ENCODE measurements around the gene PRKACA. TPM values are rescaled to one million over a fixed set of nuclear protein-coding genes. Genes with fewer than 3 reads are reported as not detected.

The PRKACA gene
- total RNA-seq, 1 donor from 2014 or later: 79.6 TPM

DNA sequence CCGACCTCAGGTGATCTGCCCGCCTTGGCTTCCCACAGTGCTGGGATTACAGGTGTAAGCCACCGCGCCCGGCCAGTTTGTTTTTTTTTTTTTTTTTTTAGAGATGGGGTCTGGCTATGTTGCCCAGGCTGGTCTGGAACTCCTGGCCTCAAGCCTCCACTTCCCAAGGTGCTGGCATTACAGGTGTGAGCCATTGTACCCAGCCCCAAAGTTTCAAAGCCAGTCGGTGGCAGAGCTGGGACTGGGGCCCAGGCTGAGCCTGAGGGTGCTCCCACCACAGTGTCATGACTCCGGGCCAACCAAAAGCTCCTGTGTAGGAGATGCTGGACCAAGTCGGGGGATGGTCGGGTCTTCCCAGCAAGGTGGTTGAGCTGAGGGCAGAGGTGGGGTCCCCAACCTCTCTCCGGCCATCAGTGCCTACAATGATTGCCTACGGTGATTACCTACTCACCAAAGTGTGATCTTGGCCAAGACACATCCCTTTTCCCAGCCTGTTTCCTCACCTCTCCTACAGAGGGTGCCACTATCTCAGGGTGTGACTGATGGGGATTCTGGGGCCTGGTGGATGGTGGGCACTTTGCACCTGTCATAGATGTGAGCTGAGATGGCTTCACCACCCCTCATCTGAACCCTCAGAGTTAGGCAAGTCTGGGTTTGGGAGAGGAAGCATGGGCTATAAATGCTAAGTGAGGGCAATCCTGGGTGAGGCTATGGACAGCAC is 21.1 kb downstream of the PRKACA start:
- DNase-seq (ENCODE audit: extremely low read depth, low read depth, low spot score): no peak

DNA sequence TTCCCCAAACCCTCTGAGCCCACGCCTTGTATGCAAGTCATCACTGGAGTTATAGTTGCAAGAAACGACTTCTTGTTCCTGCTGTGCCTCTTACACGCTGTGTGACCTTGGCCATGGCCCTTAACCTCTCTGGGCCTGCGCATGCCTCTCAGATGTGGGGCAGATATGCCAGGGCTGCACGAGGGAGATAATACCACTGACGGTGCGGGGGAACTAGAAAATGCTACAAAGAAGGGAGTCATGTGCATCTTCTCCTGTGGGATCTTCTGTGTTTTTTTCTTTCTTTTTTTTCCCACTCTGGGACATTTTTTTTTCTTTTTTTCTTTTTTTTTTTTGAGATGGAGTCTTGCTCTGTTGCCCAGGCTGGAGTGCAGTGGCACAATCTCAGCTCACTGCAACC is 22.7 kb downstream of the PRKACA start:
- DNase-seq (ENCODE audit: extremely low read depth, low read depth, low spot score): no peak

DNA sequence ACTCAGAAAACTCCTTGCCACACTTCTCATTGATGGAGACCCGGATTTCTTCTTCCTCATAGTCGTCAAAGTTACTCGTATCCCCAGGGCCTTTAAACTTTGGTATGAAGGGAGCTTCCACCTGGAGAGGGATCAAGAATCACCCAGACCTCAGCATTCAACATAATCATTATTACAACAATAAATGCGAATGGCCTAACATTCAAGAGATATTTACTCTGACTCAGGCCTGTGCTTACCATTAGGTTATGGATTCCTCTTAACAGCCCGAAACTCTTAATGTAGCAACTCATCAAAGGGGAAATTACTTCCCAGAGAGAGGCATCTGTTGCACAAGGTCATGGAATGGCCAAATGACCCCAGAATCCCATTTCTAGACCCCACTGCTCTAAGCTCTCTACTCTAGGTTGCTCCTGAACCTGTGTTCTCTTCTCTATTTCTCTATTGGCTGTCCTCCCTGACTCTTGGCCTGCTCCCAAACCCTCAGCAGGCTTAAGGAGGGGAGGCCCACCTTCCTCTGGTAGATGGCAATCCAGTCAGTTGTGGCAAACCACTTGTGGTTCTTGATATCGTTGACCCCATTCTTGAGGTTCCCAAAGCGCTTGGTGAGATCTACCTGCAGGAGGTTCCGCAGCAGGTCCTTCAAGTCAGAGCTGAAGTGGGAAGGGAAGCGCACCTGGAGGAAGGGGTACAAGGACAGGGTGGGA is 24.3 kb downstream of the PRKACA start:
- DNase-seq (ENCODE audit: extremely low read depth, low read depth, low spot score): no peak

DNA sequence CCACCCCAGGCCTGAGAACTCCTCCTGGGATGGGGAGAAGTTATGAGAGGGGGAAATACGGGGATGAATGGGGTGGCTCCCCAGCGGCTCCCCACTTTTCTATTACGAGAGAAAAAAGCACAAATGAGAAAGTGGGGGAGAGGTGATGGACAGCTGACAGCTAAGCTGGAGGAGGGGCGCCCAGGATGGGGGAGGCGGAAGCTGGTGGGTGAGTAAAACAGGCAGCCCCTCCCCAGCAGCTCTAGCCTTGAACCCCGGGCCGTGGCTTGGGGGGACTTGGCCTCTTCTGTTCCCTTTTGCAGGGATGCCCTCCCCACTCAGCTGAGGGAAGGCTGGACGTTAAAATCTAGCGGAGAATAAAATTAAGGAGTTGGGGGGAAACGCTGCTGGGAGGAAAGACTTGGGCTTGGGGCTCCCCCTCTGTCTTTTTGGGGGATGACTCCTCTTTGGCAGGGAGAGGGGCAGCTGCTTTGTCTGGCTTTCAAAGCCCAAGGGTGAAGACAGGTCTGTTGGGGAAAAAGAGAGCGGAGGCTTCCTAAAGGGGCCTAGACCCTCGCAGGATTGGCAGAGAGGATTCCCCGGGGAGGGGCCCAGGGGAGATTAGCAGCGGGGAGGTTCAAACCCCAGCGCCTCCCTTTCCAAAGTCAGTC is 25.6 kb downstream of the PRKACA start:
- DNase-seq (ENCODE audit: extremely low read depth, low read depth, low spot score): no peak

DNA sequence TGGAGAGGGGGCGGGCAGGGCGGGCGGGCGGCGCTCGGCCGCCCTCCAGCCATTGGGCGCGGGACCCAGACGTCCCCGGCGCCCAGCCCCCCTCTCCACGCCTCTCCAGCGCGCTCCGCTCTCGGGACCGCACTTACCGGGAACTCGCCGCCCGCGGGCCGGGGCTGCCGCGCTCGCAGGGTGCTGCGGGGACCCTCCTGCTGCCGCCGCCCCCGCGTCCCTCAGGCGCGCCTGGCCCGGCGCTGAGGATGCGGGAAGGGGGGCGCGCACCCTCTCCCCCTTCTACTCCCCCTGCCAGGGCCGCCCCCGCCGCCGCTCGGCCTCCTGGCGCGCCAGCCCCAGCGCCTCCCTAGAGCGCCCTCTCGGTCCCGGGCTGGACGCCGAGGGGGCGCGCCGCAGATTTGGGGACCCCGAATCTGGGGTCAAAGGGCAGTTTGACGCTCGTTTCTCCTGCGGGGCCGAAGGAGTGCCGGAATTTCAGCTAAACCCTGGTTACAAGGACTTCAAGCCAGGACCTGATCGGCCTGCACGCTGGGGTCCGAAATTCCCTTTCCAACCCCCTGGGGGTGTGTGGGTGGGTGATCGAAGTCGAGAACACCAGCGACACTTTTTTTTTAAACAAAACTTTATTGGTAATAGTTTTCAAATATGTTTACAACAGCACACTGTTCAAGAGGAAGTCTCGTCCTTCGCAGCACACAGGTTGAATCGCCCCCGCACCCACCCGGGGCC is 26.3 kb downstream of the PRKACA start:
- DNase-seq (ENCODE audit: extremely low read depth, low read depth, low spot score): no peak

DNA sequence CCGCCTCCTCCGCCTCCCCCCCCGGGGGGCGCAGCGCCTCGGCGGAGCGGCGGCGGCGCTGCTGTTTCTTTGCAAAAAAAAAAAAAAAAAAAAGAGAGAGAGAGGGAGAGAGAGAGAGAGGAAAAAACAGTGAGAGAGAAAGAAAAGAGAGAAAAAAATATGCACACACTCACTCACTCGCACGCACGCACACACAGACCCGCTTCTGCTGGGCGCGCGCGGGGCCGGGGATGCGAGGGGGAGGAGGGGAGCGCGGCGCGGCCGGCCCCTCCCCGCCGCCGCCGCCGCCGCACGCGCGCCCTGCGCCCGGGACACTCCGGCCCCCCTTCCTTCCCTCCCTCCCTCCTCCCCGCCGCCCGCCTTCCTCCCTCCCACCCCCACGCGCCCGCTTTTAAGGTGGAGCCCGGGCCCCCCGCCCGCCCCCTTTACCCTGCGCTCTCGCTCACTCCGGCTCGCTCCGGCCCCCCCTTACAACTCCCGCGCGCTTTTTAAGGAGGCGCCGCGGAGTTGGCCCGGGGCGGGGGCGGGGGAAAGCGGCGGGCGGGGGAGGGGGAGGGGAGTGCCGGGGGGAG is 27.0 kb downstream of the PRKACA start, which contains the start of gene SAMD1:
Gene SAMD1 (minus strand): TSS at position 243 of the 572 bp plus-strand sequence.
- DNase-seq (ENCODE audit: extremely low read depth, low read depth, low spot score): no peak

DNA sequence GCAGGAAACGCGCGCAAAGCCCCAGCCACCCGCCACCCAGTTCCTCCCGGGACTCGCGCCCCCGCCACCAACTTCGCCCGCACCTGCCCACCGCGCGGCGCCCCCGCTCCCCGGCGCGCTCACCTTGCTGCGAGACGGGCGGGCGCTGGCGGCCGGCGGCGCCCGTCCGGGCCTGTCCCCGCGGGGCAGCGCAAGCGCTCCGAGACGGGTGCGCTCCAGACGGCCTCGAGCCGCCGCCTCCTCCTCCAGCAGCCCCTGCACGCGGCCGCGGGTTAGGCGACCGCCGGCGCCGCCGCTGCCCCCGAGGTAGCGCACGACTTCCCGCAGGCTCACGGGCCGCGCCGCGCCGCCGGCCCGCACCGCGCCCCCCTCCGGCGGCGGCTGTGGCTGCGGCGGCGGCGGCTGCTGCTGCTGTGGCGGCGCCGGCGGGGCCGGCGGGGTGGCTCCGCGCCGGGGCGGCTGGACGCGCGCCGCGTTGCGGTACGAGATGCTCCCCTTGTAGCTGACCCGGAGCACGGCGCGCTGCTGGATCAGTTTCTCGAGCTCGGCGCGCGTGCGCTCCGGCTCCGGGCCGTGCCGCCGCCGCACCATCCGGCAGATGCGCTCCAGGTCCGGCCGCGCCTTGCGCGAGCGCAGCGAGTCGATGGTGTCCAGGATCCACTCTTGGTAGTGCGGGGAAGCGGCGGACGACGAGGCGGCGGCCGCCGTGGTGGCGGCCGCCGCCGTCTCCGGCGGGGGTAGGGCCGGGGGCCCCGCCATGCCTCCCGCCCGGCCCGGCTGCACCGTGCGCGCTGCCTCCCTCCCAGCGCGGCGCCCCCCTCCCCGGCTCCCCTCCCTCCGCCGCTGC is 27.7 kb downstream of the PRKACA start:
- no peak for DNase-seq (ENCODE audit: extremely low read depth, low read depth, low spot score)

DNA sequence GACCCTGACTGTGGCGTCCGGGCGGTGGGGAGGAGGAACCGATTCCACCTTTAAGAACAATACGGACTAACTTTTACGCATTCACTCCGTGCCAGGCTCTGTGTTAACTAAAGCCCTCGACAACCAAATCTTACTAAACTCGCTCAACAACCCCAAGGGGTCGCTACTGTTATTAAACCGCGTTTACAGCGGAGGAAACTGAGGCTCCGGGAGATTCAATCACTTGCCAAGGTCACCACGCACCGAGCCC is 28.2 kb downstream of the PRKACA start:
- DNase-seq (ENCODE audit: extremely low read depth, low read depth, low spot score): no peak

DNA sequence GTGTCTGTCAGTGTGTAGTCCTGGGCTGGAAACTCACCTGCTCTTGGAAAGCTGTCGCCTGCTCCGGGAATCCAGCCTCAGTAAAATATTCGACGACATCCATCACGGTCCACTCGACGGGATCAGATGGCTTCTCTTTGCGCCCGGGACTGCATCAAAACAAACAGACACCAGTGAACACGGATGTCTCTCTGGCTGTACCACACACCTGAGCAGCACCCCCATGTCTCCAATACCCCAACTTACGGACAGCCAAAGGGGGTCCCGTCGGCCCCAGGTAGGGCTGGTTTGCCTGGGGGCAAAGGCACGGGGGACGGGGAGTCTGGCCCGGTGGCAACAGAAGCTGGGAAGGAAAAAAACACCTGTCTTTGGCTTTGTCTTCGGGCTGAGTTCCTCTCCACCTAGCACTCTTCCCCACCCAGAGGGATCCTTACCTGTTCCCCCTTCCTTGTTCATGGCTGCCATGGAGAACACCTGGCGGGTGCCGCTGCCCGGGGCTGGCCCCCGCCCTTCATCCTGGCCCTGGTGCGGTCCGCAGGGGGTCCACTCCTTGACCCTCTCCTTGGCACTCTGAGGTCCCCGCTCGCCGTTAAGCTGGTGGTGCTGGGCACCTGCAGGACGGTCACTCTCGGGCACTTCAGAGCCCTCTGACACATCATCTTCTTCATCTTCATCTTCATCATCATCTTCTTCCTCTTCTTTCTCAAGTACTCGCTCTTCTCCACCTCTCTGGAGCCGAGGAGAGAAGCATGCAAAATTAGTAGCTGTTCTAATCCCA is 28.7 kb downstream of the PRKACA start:
- DNase-seq (ENCODE audit: extremely low read depth, low read depth, low spot score): no peak

DNA sequence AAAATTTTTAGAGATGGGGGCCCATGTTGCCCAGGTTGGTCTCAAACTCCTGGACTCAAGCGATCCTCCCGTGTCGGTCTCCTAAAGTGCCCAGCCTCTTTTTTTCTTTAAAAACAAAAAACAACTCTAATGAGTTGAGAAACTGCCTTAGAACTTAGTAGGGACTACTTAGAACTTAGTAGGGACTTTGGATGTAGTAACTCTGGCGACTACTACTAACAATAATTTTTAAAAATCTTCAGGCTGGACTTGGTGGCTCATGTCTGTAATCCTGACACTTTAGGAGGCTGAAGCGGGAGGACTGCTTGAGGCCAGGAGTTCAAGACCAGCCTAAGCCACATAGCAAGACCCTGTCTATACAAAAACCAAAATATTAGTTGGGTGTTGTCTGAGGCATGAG is 31.5 kb downstream of the PRKACA start:
- no peak for DNase-seq (ENCODE audit: extremely low read depth, low read depth, low spot score)

DNA sequence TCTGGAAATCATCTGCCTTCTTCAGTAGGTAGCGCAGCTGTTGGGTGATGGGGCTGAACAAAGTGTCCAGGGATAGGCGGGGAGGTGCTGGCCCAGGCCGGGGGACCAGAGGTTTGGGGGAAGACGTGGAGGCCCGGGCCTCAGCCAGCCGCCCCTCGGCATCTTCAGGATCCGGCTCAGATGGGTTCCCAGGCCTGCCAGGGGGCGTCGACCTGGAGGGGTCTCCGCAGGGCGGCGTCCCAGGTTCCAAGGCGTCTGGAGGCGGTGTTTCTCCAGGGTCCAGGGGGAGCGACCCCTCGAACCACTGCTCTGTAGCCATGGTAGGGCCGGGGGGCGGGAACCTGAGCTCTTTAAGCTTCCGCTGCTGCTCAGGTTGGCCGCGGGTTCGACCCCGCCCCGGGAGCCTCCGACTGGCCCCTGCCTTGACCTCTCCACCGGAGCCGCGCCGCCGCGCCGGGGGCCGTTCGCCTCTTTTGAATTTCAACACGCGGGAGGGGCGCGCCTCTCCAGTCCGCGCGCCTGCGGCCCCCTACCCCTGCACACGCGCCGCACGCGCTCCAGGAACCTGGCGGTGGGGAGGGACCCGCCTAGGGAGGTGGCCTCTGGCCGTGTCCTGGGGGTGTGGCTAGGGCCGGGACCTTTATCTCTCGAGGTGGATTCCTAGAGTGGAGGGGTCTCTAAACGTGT is 32.1 kb downstream of the PRKACA start, which contains the start of gene C19orf67:
Gene C19orf67 (minus strand): TSS at position 475 of the 687 bp plus-strand sequence. CDS start 156 bp downstream, at position 319.
- DNase-seq (ENCODE audit: extremely low read depth, low read depth, low spot score): no peak

DNA sequence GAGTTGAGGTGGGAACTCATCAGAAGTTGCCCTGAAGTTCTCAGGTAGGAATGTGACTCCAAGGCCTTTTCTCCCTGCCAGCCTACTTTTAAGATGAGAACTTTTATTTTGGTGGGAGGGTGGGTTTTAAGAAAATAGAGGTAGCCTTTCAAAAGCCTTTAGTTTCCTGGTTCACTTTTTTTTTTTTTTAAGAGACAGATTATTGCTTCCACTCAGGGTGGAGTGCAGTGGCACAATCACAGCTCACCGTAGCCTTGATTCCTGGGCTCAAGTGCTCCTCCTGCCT is 34.9 kb downstream of the PRKACA start:
- DNase-seq (ENCODE audit: extremely low read depth, low read depth, low spot score): no peak

DNA sequence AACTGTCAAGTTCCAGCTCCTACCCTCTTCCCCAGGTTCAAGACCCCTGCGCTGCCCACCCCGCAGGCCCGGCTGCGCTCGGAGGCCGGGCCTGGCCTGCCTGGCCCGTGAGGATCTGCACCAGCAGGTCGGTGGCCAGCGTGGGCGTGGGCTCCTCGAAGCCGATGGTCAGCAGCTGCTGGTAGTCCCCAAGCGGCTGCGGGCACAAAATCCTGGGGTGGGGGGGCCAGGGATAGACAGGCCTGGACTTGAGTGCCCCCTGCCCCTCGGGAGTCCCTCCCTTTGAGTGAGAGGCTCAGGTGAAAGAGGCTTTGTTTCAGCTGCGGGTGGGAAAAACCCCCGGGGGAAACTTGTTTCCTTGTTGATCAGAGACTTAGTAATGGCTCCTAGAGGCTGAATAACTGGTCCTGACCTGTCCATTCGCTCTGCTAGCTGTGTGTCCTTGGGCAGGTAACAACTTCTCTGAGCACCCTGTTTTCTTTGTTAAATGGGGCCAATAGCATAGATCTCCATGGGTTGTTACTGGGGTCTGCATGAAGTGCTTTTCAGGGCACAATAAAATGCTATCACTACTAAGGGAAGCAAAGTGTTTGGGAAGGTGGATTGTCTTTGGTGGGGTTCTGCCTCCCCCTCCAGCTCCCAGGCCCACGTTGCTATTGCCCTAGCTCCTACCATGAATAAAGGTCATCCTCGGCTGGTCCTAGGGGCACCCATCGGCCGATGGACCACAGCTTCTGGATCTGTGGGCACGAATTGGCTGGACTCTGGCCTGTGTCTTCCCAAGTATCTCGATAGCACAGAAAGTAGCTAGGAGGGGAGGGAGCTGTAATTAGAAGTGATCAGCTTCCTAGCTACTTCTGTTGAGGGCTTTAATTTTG is 35.5 kb downstream of the PRKACA start:
- DNase-seq (ENCODE audit: extremely low read depth, low read depth, low spot score): no peak

DNA sequence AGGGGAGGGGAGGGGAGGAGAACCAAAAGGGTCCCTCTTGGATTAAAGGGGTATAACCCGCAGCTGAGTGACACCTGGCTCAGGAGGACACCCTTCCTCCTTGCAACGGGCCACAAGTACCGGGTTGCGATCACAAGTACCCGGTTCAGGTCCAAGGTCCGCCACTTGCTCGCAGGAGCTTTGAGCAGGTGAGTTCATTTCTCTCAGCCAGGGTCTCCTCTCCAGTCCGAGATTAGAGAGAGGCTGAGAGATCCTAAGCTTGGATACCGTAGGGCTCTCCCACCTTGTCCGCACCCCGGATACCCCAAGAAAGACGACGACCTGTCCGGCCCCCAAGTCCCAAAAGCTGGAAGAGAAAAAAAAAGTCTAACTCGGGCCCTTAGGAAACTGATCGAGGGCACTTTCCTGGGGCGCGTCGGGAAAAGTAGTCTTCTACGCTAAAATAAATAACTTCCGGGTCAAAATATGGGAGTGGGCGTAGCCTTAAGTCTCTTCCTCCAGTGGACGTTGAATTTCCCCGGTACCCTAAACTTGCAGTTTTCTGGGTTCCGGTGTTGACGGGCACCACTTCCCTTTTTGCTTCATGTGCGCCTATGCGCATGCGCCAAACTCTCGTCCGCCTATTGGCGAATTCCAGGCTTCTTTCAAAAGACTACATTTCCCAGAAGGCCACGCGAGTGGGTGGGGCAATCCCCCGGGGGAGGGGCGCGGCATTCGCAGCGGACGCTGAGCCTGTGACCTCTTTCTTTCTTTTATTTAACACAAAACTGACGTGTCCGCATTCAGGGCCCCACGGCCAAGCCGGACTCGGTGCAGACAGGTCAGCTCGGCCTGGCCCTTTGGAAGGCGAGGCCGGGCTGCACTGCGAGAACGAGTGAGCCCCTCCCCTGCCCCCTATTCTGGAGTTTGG is 36.4 kb downstream of the PRKACA start:
- peak; percentile 99 for DNase-seq (ENCODE audit: extremely low read depth, low read depth, low spot score)

DNA sequence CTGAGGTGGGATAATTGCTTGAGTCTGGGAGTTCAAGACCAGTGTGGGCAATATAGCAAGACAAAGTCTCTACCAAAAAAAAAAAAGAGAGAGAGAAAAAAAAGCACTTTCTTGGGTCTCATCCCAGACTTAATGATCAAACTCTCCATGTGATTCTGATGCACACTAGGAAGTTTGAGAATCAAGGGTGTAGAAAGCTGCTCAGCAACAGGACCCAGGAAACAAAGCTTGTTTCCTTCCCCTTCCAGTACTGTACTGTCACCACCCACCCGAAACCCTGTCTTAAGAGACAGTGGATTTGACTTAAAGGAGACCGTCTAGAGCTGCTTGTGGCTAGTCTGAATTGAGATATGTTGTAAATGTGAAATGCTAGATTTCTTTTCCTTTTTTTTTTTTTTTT is 39.2 kb downstream of the PRKACA start:
- no peak for DNase-seq (ENCODE audit: extremely low read depth, low read depth, low spot score)

DNA sequence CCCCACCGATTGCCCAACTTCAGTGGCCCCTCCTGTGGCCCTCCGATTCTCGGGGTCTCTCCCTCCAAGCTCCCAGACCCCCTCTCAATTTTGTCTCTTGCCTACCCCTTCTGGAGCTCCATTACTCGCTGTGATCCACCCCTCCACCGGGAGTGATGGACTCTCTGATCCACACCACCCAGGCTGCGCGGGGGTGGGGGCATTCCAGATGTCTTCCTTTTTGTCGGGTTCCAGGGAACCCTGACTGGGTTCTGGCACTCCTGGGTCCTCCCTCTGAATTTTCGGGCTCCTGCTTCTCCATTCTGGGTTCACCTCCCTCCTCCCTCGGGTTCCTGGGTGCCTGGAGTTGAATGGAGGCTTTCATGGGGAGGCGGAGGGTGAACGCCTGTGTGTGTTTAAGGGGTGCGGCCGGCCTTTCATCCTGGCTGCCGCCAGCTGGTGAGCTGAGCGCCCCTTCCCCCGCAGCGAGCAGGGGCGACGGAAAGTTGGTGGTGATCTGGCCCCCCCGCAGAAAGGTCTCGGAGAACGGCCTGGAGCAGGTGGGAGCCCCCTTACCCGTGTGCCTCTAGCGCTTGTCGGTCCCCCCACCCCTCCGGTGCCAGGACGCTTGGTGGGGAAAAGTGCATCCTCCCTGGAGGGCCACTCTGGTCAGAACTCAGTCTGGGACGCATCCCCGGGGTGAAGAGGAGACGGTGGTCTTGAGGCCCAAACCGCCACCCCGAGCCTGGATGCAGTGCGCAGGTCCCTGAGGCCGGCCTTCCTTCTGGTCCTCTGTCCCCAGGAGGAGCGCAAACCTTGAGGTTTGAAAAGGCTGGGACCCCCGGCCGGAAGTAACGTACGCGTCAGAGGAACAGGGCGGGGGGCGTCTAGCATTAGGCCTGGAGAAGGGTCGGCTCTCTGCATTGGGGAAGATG is 43.4 kb downstream of the PRKACA start:
- DNase-seq (ENCODE audit: extremely low read depth, low read depth, low spot score): no peak
